PC-3 (cell line): ENCODE measurements around the gene NBPF1. TPM values are rescaled to one million over a fixed set of nuclear protein-coding genes. Genes with fewer than 3 reads are reported as not detected.
"Not testable (repeated sequence)": the region's sequence is repeated elsewhere in the genome, so short reads cannot be mapped to it uniquely, and the experiment has no call there.

ENCODE experiments used
- ATAC-seq: fragments of 200-7000 bp; cut with Tn5 transposase; 2 replicates; pipeline ENCODE4 v1.9.1; 2020; ENCODE audit warnings: mild to moderate bottlenecking, moderate library complexity
- BruUV-seq: library from RNA; stranded (reverse); fragments of 400-500 nt; replicated peaks from 2 replicates; lab custom pipeline; 2021; lab: Mats Ljungman, UMichigan
- CTCF ChIA-PET: fragments of 300-600 bp; sonication (Branson Sonifier 250); formaldehyde crosslinking; loops from one replicate; lab custom pipeline; 2022; ENCODE audit warnings: antibody characterized with exemption; lab: Charles Lee
- POLR2A ChIA-PET: fragments of 300-600 bp; sonication (Branson Sonifier 250); formaldehyde crosslinking; loops from one replicate; lab custom pipeline; 2022; ENCODE audit warnings: antibody characterized with exemption; ENCODE audit not compliant: unreplicated experiment; lab: Charles Lee
- DNase-seq: peaks from one replicate; pipeline ENCODE4 v3.0.0-alpha.2; 2015
- H2AFZ ChIP-seq: fragments of 300-600 bp; sonication (generic); 2 replicates; pipeline ENCODE4 v1.6.0; 2016; ENCODE audit warnings: antibody characterized with exemption, low read length
- H3F3A ChIP-seq: fragments of 300-600 bp; sonication (generic); one replicate; pipeline ENCODE4 v1.6.0; 2017; ENCODE audit warnings: antibody characterized with exemption, low read length, control low read depth, mild to moderate bottlenecking; ENCODE audit not compliant: unreplicated experiment
- H3K27ac ChIP-seq: fragments of 300-600 bp; sonication (generic); 2 replicates; pipeline ENCODE4 v1.5.1; 2016; ENCODE audit warnings: mild to moderate bottlenecking, low read length
- H3K27me3 ChIP-seq: fragments of 300-600 bp; sonication (generic); 2 replicates; pipeline ENCODE4 v1.6.1; 2016; ENCODE audit warnings: low read length, mixed read lengths
- H3K36me3 ChIP-seq: fragments of 300-600 bp; sonication (generic); 2 replicates; pipeline ENCODE4 v1.6.1; 2016; ENCODE audit warnings: low read depth, mixed run types, low read length, mixed read lengths
- H3K4me1 ChIP-seq: fragments of 300-600 bp; sonication (generic); 2 replicates; pipeline ENCODE4 v1.5.1; 2016; ENCODE audit warnings: low read length; ENCODE audit not compliant: insufficient read depth
- H3K4me2 ChIP-seq: fragments of 300-600 bp; sonication (generic); 2 replicates; pipeline ENCODE4 v1.6.0; 2016; ENCODE audit warnings: low read length
- H3K4me3 ChIP-seq: fragments of 300-600 bp; sonication (generic); 2 replicates; pipeline ENCODE4 v1.5.1; 2016; ENCODE audit warnings: mild to moderate bottlenecking, low read length, mixed read lengths
- H3K79me2 ChIP-seq: fragments of 300-600 bp; sonication (generic); 2 replicates; pipeline ENCODE4 v1.6.1; 2017; ENCODE audit warnings: low read length, mixed read lengths
- H3K9ac ChIP-seq: fragments of 300-600 bp; sonication (generic); 2 replicates; pipeline ENCODE4 v1.6.0; 2016; ENCODE audit warnings: mild to moderate bottlenecking, low read length
- H3K9me2 ChIP-seq: fragments of 300-600 bp; sonication (generic); replicated peaks from 2 replicates; pipeline ENCODE4 v1.6.1; 2016; ENCODE audit warnings: mixed run types, low read length, mixed read lengths
- H3K9me3 ChIP-seq: fragments of 300-600 bp; sonication (generic); 2 replicates; pipeline ENCODE4 v1.6.1; 2016; ENCODE audit warnings: low read length, mixed read lengths
- H4K20me1 ChIP-seq: fragments of 300-600 bp; sonication (generic); 2 replicates; pipeline ENCODE4 v1.6.1; 2016; ENCODE audit warnings: low read length, mixed read lengths
- EZH2 ChIP-seq: fragments of 300-600 bp; sonication (generic); IDR thresholded peaks from one replicate; pipeline ENCODE4 v1.6.1; 2017; ENCODE audit warnings: antibody characterized with exemption, mild to moderate bottlenecking, low read length; ENCODE audit not compliant: unreplicated experiment
- EZH2phosphoT487 ChIP-seq: fragments of 300-600 bp; sonication (generic); IDR thresholded peaks from 2 replicates; pipeline ENCODE4 v1.6.1; 2018; ENCODE audit warnings: mild to moderate bottlenecking, antibody characterized with exemption, low read length, borderline replicate concordance
- intact Hi-C: fragments of 100-400 bp; cut with micrococcal nuclease; formaldehyde crosslinking; loops from 2 replicates; pipeline ENCODE4 v1.9.0; 2023
- total RNA-seq: library from RNA; depleted of rRNA; stranded (reverse); fragments of >200 nt; gene quantifications from 2 replicates; pipeline ENCODE4 v1.2.3, GENCODE V29; 2014
- TF ChIP-seq, protein P1 (sequence below): fragments of 300-600 bp; sonication (generic); conservative IDR thresholded peaks from 2 replicates; pipeline ENCODE4 v1.5.1; 2017; ENCODE audit warnings: antibody characterized with exemption, low read depth, mild to moderate bottlenecking, low read length

Gene NBPF1
- total RNA-seq, 1 experiment from 2014 or later: 57.2 TPM

DNA sequence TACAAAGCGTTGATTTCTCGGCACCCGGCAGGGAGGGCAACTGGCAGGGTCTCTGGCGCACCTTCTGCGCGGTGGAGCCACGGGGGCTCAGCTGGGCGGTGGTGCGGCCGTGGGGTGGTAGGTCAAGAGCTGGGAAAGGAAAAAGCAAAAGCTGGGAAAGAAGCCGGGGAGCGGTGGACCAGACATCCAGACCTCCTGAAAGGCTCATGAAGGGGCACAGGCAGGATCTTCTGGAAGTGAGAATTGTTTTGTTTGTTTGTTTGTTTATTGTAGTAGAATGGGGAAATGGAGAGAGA lies 92.1 kb downstream of the NBPF1 start:
- TF ChIP-seq EZH2 (no peak), EZH2phosphoT487 (no peak)
- TF ChIP-seq, protein P1, sequence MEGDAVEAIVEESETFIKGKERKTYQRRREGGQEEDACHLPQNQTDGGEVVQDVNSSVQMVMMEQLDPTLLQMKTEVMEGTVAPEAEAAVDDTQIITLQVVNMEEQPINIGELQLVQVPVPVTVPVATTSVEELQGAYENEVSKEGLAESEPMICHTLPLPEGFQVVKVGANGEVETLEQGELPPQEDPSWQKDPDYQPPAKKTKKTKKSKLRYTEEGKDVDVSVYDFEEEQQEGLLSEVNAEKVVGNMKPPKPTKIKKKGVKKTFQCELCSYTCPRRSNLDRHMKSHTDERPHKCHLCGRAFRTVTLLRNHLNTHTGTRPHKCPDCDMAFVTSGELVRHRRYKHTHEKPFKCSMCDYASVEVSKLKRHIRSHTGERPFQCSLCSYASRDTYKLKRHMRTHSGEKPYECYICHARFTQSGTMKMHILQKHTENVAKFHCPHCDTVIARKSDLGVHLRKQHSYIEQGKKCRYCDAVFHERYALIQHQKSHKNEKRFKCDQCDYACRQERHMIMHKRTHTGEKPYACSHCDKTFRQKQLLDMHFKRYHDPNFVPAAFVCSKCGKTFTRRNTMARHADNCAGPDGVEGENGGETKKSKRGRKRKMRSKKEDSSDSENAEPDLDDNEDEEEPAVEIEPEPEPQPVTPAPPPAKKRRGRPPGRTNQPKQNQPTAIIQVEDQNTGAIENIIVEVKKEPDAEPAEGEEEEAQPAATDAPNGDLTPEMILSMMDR: no peak
- BruUV-seq: no TSS peak
- H3K4me1 ChIP-seq: peaks cover 15% of the 10 kb centered on the region
- H4K20me1 ChIP-seq: no peaks in the 10 kb centered on the region
- peaks cover 3% of the 10 kb centered on the region for H3F3A ChIP-seq
- ChIA-PET CTCF (no interaction called here), POLR2A (interaction anchor here (0.6 kb wide), 2 partner anchors 384 to 842 kb away, joined by 5 to 6 read pairs; no protein-coding TSS in a partner anchor)
- no peak overlapping the region for H3K4me3 ChIP-seq
- H3K36me3 ChIP-seq: no peaks in the 10 kb centered on the region
- no peak overlapping the region for H3K9ac ChIP-seq
- no peak for DNase-seq
- intact Hi-C loops: no loop called here
- no peaks in the 10 kb centered on the region for H3K79me2 ChIP-seq
- no peak overlapping the region for H3K4me2 ChIP-seq
- H3K27ac ChIP-seq: no peak overlapping the region
- peaks cover 25% of the 10 kb centered on the region for H3K27me3 ChIP-seq
- H2AFZ ChIP-seq: no peak overlapping the region
- no peaks in the 10 kb centered on the region for H3K9me2 ChIP-seq
- peak; percentile 6; the same call in 1 of the 2 replicates for ATAC-seq
- H3K9me3 ChIP-seq: no peaks in the 10 kb centered on the region

DNA sequence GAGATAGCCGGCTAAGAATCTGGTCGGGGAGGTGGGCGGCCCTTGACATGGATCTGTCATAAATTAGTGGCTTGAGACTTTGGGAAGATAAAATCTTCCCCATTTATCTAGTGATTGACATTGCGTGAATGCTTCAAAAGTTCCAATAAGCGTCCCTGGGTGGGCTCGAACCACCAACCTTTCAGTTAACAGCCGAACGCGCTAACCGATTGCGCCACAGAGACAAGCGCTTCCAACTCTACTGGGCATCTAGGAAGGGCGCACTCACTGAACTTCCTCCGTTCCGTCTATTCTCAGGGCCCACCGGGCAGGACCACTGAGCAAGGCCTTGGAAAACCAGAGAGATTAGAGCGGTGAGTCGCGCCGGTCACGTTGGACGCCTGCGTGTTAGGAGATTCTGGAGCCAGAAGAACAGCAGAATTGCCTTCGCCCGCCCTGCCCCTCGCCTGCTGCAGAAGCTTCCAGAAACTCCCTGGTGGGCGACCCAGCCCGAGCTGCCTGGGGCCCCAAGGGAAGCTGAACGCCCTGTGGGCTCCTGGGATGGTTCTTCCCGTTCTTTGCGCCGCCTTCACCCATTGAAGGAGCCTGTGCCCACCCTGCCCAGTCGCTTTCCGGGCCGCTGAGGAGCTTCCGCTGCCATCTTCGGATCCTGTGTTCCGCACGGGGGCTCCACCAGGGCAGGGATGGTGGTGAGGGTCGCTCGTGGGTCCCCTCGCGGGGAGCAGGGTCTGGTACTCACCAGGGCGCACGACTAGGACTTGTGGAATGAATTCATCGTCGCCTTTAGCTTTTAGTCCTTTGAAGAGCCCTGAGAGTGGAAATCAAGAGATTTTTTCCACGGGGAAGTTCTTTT lies 92.7 kb downstream of the NBPF1 start:
- POLR2A ChIA-PET: interaction anchor here (0.6 kb wide), 1 partner anchor 841 kb away, joined by 6 read pairs; no protein-coding TSS in a partner anchor
- H3F3A ChIP-seq, H3K4me3 ChIP-seq, H3K9ac ChIP-seq, H3K9me2 ChIP-seq, H3K27ac ChIP-seq, H3K9me3 ChIP-seq, intact Hi-C loops, DNase-seq, ATAC-seq, H3K4me2 ChIP-seq, H3K79me2 ChIP-seq, H3K36me3 ChIP-seq, H4K20me1 ChIP-seq, BruUV-seq, CTCF ChIA-PET, H2AFZ ChIP-seq: not testable (repeated sequence)
- peaks cover 15% of the 10 kb centered on the region for H3K4me1 ChIP-seq
- H3K27me3 ChIP-seq: peaks cover 25% of the 10 kb centered on the region

DNA sequence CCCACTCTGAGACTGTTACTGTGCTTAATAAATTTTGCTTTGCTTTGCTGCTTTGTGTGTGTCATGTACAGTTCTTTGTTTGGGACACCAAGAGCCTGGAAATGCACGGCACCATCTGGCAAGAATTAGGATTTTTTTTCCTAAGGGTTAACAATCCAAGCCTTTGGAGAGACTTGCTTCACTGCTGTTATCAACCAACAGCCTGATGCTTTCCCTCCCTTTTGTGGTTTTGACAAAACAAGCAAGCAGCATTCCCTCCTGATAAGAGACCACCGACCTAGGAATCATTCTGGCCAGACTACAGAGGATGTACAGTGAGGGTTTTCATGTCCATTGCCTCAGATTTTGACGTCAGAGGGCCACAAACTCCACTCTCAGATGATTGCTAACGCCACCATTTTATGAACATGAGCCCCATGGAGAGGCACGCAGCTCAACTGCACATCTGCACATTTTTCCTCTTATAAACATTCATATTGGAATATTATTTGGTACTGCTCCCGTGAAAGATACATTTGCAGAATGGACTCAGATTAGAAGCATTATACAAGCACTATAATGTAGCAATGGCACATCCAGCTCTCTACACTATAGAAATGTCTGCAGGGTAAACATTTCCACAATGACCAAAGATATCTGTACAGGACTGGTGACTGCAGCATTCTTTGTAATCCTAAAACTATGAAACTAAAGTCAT lies 94.0 kb downstream of the NBPF1 start:
- H3K9me2 ChIP-seq, ATAC-seq, H3K4me2 ChIP-seq, H3K9ac ChIP-seq, H2AFZ ChIP-seq, H4K20me1 ChIP-seq, POLR2A ChIA-PET, H3F3A ChIP-seq, CTCF ChIA-PET, H3K36me3 ChIP-seq, H3K4me3 ChIP-seq, BruUV-seq, H3K79me2 ChIP-seq, intact Hi-C loops, H3K9me3 ChIP-seq, H3K27ac ChIP-seq, DNase-seq: not testable (repeated sequence)
- Histone ChIP-seq H3K4me1 (peaks cover 11% of the 10 kb centered on the region), H3K27me3 (peaks cover 25% of the 10 kb centered on the region)

DNA sequence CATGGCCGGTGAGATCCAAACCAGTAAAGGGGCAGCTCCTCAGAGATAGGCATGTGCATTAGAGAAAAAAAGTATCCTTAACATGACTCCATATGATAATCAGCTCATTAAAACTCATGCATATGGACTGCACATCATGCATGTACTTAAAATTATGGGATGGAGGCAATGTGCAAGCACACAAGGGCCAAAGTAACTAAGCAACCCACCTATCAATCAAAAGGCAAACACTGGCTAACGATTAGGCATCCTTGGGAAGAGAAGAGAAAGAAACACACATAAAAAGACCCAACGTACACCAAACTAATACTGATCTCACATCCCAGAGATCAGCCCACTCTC lies 94.5 kb downstream of the NBPF1 start:
- H3K36me3 ChIP-seq, H3K79me2 ChIP-seq, H4K20me1 ChIP-seq, H3K9me3 ChIP-seq, H3K9ac ChIP-seq, ATAC-seq, H3K4me3 ChIP-seq, H3K27ac ChIP-seq, H3K4me2 ChIP-seq, H3F3A ChIP-seq, BruUV-seq, intact Hi-C loops, DNase-seq, H3K9me2 ChIP-seq, POLR2A ChIA-PET, H2AFZ ChIP-seq, CTCF ChIA-PET: not testable (repeated sequence)
- peaks cover 11% of the 10 kb centered on the region for H3K4me1 ChIP-seq
- H3K27me3 ChIP-seq: peaks cover 25% of the 10 kb centered on the region

DNA sequence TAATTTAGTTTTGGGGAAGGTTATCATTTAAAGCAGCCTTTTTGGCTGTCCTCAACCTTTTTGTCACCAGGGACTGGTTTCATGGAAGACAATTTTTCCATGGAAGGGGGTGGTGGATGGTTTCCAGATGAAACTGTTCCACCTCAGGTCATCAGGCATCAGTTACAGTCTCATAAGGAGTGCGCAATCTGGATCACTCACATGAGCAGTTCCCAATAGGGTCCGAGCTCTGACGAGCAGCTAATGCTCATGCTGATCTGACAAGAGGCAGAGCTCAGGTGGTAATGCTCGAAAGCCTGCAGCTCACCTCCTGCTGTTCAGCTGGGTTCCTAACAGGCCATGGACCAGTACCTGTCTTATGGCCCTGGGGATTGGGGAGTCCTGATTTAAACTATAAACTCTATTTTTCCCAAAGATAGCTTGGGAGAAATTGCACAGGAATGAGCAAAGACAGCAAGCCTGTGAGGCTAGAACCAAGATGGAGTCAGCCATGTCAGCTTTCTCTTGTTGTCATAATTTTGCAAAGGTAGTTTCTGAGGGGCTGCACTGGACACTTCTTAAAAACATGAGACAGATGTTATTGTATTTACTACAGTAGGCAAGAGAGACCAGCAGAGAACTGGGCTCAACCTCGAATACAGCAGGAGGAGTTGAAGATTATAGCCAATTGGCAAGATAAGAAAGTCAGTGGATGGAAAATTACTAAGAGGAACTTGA lies 96.5 kb downstream of the NBPF1 start:
- H2AFZ ChIP-seq, DNase-seq, intact Hi-C loops, H3K36me3 ChIP-seq, H3K9me2 ChIP-seq, BruUV-seq, H3K9me3 ChIP-seq, H3K9ac ChIP-seq, H3K4me3 ChIP-seq, CTCF ChIA-PET, H3K79me2 ChIP-seq, H3K4me1 ChIP-seq, H3K27ac ChIP-seq, H3F3A ChIP-seq, H4K20me1 ChIP-seq, ATAC-seq, POLR2A ChIA-PET, H3K4me2 ChIP-seq: not testable (repeated sequence)
- peaks cover 17% of the 10 kb centered on the region for H3K27me3 ChIP-seq
